Astrocyte (in vitro differentiated cells and primary cell): ENCODE measurements around the gene SLC44A1.

ENCODE experiments used
- EZH2 ChIP-seq: IDR thresholded peaks from 2 replicates; pipeline ENCODE4 v1.6.1; 2012; ENCODE audit warnings: mild to moderate bottlenecking, low read length, inconsistent platforms; ENCODE audit not compliant: insufficient read depth
- TF ChIP-seq, protein P1 (sequence below): IDR thresholded peaks from 2 replicates; pipeline ENCODE4 v1.5.1; 2011; ENCODE audit warnings: low read depth, mild to moderate bottlenecking, inconsistent platforms, low read length, moderate library complexity; ENCODE audit not compliant: insufficient read depth

DNA sequence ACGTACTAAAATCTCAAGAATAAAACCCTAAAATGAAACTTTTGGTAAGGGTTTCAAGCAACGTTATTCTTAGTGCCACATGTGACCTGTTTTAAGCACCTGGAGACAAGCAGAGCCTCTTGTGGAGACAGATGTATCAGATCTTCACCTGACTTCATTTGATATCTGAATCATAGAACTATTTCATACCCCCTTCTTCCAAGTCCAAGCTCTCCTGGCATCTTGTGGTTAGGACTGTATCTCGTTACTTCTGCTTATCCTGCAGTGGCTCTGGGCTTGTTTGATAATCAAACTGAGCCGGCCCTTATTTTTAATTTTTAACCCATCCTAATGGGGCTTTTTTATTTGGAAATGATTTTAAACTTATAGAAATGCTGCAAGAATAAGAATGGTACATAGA is 192.3 kb downstream of the SLC44A1 start:
- TF ChIP-seq, protein P1, sequence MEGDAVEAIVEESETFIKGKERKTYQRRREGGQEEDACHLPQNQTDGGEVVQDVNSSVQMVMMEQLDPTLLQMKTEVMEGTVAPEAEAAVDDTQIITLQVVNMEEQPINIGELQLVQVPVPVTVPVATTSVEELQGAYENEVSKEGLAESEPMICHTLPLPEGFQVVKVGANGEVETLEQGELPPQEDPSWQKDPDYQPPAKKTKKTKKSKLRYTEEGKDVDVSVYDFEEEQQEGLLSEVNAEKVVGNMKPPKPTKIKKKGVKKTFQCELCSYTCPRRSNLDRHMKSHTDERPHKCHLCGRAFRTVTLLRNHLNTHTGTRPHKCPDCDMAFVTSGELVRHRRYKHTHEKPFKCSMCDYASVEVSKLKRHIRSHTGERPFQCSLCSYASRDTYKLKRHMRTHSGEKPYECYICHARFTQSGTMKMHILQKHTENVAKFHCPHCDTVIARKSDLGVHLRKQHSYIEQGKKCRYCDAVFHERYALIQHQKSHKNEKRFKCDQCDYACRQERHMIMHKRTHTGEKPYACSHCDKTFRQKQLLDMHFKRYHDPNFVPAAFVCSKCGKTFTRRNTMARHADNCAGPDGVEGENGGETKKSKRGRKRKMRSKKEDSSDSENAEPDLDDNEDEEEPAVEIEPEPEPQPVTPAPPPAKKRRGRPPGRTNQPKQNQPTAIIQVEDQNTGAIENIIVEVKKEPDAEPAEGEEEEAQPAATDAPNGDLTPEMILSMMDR = no peak
- TF ChIP-seq EZH2 = no peak
